Adrenal gland (tissue), 12 donors: Measurements from ENCODE around the gene DNAJB2. TPM values are rescaled to one million over a fixed set of nuclear protein-coding genes. Genes with fewer than 3 reads are reported as not detected.
A peak's percentile ranks its signal among the peaks of the same experiment; 100 is the strongest.

ENCODE experiments used
- DNase-seq, 7 donors: peaks; one replicate each; pipeline ENCODE4 v3.0.0-alpha.2; 2019 to 2020
- H3K27ac ChIP-seq, 5 donors: fragments of 200-600 bp; sonication (generic) in 4 of 5; 1 replicate in 3 of 5; 2 replicates in 2 of 5; pipeline versions ENCODE4 v1.5.1 to v1.8.0; 2016 to 2020; ENCODE audit warnings: mild to moderate bottlenecking in 1 of 5
- H3K27me3 ChIP-seq: fragments of 200-600 bp; 2 replicates; pipeline ENCODE4 v1.8.0; 2021
- H3K36me3 ChIP-seq, 2 donors: fragments of 200-600 bp; replicated peaks in 1 of 2; 1 replicate in 1 of 2; 2 replicates in 1 of 2; pipeline versions ENCODE4 v1.5.1 to v1.8.0; 2018 to 2022
- H3K4me1 ChIP-seq, 2 donors: fragments of 200-600 bp; replicated peaks in 1 of 2; 1 replicate in 1 of 2; 2 replicates in 1 of 2; pipeline versions ENCODE4 v1.5.1 to v1.8.0; 2018 to 2021
- H3K4me3 ChIP-seq, 4 donors: fragments of 200-600 bp; sonication (generic) in 3 of 4; one replicate each; pipeline ENCODE4 v1.5.1; 2016 to 2018
- H3K9me3 ChIP-seq, 3 donors: fragments of 200-600 bp; sonication (generic) in 1 of 3; replicated peaks in 1 of 3; 1 replicate in 2 of 3; 2 replicates in 1 of 3; pipeline versions ENCODE4 v1.5.1 to v1.8.0; 2016 to 2021
- CTCF ChIP-seq, 6 experiments: fragments of 450-650 bp in 4 of 6; fragments of 200-600 bp in 2 of 6; sonication (generic) in 1 of 6; IDR thresholded peaks; 1 replicate in 5 of 6; 2 replicates in 1 of 6; pipeline versions ENCODE4 v1.5.1 to v1.8.0; 2016 to 2021; ENCODE audit warnings: antibody characterized with exemption in 6 of 6, mild to moderate bottlenecking in 2 of 6, moderate library complexity in 1 of 6
- POLR2A ChIP-seq, 2 donors: fragments of 450-650 bp; IDR thresholded peaks; one replicate each; pipeline ENCODE4 v1.6.1; 2017; ENCODE audit warnings: antibody characterized with exemption in 2 of 2, mild to moderate bottlenecking in 2 of 2, moderate library complexity in 1 of 2
- WGBS, 4 donors: extraction: QIAGEN DNeasy Blood & Tissue Kit in 2 of 4; methylation state at CpG; one replicate each; pipeline versions ENCODE4 v1.1.5 to v1.1.7; 2013 to 2017; 5-methylcytosine and 5-hydroxymethylcytosine counted together
- intact Hi-C, 2 donors: fragments of 100-400 bp; cut with DNase I; formaldehyde crosslinking; loops; one replicate each; pipeline versions ENCODE4 v1.14.1 to v1.15.0; 2022 to 2023
- polyA plus RNA-seq, 3 donors: library from polyadenylated mRNA; stranded (reverse); fragments of 200-250 nt in 2 of 3; fragments of 350-450 nt in 1 of 3; fragmentation: Illumina TruSeq in 1 of 3; extraction: RNeasy Lipid Tissue Mini Kit (QIAGEN cat#74804) in 1 of 3; gene quantifications; one replicate each; pipeline ENCODE4 v1.2.3, GENCODE V29; 2013 to 2014
- total RNA-seq, 9 donors: library from RNA; depleted of rRNA in 4 of 9; stranded (reverse); fragments of >200 nt in 4 of 9; fragments of 120-200 nt in 1 of 9; fragmentation: NEBNext Ultra II Directional in 1 of 9; extraction: Animal tissue kit (Norgen Biotek cat#: 25700) in 1 of 9; gene quantifications; one replicate each; pipeline versions ENCODE4 v1.1.0 to v1.2.4, GENCODE V29; 2013 to 2023
- donor health status: healthy with polysubstance abuse.
- donor health status: Bipolar disorder and iron deficiency.
- donor health status: DM: yes; HTN: yes; CAD: no.
- donor health status: DM: no; HTN: no; CAD: no.
- donor health status: DM: no; HTN: no; CAD: no.
- donor health status: DM: yes; HTN: yes; CAD: no.

DNAJB2 gene
- total and polyA plus RNA-seq, 12 donors, result 80.6 to 201 (median 137) TPM

GRCh38 chr2:219291910-219292490 lies 12.8 kb downstream of the DNAJB2 start:
- peak in 2 of 7 donors; percentile 15 to 47 for DNase-seq
- intact Hi-C loops, result loop anchor here (2.0 to 10.0 kb wide), 2 partner anchors 47 to 135 kb away; partner anchors contain the start of genes GLB1L (in 2 of the 2) and STK16 (in 2 of the 2)
- no peak for TF ChIP-seq CTCF (IDR thresholded peaks at IDR 0.05)
- TF ChIP-seq POLR2A (IDR thresholded peaks at IDR 0.05), result no peak
- Histone ChIP-seq H3K4me1 (peaks cover 0 to 13% of the 10 kb centered on the region in 2 donors), H3K36me3 (no peaks in the 10 kb centered on the region), H3K27me3 (no peaks in the 10 kb centered on the region), H3K9me3 (no peaks in the 10 kb centered on the region), H3K27ac (no peak overlapping the region), H3K4me3 (no peak overlapping the region)
- 62 to 75% (median 72%) methylated on average over 4 of the region's 4 CpGs for WGBS, 4 donors

GRCh38 chr2:219292616-219293015 lies 13.4 kb downstream of the DNAJB2 start:
- no peaks in the 10 kb centered on the region for H3K36me3 ChIP-seq
- TF ChIP-seq CTCF (IDR thresholded peaks at IDR 0.05) (no peak), POLR2A (IDR thresholded peaks at IDR 0.05) (no peak)
- peak in 3 of 7 donors; percentile 12 to 47 (median 20) for DNase-seq
- H3K4me1 ChIP-seq, result peaks cover 0 to 13% of the 10 kb centered on the region in 2 donors
- 83 to 91% (median 89%) methylated on average over 6 to 9 of the region's 9 CpGs for WGBS, 4 donors
- H3K27me3 ChIP-seq, result no peaks in the 10 kb centered on the region
- no peak overlapping the region for H3K4me3 ChIP-seq
- no peak overlapping the region for H3K27ac ChIP-seq
- intact Hi-C loops, result loop anchor here (10.0 kb wide), 1 partner anchor 48 kb away; the partner anchor contains the start of genes GLB1L (in 2 of the 2) and STK16 (in 2 of the 2)
- H3K9me3 ChIP-seq, result no peaks in the 10 kb centered on the region

- DNase-seq, result peak in 2 of 7 donors; percentile 21 to 50
- intact Hi-C loops, result loop anchor here (10.0 kb wide), 1 partner anchor 49 kb away; the partner anchor contains the start of genes GLB1L (in 2 of the 2) and STK16 (in 2 of the 2)
- H3K36me3 ChIP-seq, result no peaks in the 10 kb centered on the region
- 80 to 87% (median 85%) methylated on average over 4 to 5 of the region's 5 CpGs for WGBS, 4 donors
- no peak overlapping the region for H3K4me3 ChIP-seq
- H3K27me3 ChIP-seq, result no peaks in the 10 kb centered on the region
- H3K4me1 ChIP-seq, result peaks cover 0 to 13% of the 10 kb centered on the region in 2 donors
- TF ChIP-seq POLR2A (IDR thresholded peaks at IDR 0.05) (no peak), CTCF (IDR thresholded peaks at IDR 0.05) (no peak)
- H3K27ac ChIP-seq, result peak overlapping the region in 1 of 5 donors; percentile 75
- no peaks in the 10 kb centered on the region for H3K9me3 ChIP-seq
Measured at GRCh38 chr2:219293736-219294231, 14.6 kb downstream of the DNAJB2 start.
